Cardiac fibroblast (primary cell): Measurements from ENCODE around the gene ASAP2.
A peak's percentile ranks its signal among the peaks of the same experiment; 100 is the strongest.

ENCODE experiments used
- DNase-seq, 2 donors: peaks; one replicate each; pipeline versions ENCODE4 v3.0.0 to v3.0.0-alpha.2; 2010; ENCODE audit warnings: low read depth in 2 of 2
- H3K4me3 ChIP-seq, 2 donors: replicated peaks in 1 of 2; 1 replicate in 1 of 2; 2 replicates in 1 of 2; pipeline ENCODE4 v1.5.1; 2011; ENCODE audit warnings: low read depth in 2 of 2, low read length in 2 of 2, mild to moderate bottlenecking in 2 of 2, moderate library complexity in 1 of 2
- TF ChIP-seq, protein P1 (sequence below): IDR thresholded peaks from one replicate; pipeline ENCODE4 v1.5.1; 2011; ENCODE audit warnings: low read depth, mild to moderate bottlenecking, low read length, inconsistent platforms

The ASAP2 gene

DNA sequence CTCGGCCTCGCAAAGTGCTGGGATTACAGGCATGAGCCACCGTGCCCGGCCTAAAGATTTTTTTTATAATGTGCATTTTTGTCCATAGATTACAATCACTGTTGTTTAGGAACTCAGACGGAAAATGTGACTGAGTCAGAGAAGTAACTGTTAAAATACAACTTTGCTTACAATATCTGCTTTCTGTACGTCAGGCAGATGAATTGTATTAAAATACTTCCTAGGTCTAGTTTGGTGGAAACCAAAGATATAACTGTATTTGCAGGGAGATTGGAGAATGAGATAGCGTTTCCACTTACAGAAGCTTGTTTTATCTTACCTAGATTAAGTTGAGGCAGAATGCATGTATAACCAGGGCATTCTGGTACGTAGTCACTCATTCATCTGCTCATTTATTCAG is 36.7 kb downstream of the ASAP2 start:
- DNase-seq, result no peak
- TF ChIP-seq, protein P1, sequence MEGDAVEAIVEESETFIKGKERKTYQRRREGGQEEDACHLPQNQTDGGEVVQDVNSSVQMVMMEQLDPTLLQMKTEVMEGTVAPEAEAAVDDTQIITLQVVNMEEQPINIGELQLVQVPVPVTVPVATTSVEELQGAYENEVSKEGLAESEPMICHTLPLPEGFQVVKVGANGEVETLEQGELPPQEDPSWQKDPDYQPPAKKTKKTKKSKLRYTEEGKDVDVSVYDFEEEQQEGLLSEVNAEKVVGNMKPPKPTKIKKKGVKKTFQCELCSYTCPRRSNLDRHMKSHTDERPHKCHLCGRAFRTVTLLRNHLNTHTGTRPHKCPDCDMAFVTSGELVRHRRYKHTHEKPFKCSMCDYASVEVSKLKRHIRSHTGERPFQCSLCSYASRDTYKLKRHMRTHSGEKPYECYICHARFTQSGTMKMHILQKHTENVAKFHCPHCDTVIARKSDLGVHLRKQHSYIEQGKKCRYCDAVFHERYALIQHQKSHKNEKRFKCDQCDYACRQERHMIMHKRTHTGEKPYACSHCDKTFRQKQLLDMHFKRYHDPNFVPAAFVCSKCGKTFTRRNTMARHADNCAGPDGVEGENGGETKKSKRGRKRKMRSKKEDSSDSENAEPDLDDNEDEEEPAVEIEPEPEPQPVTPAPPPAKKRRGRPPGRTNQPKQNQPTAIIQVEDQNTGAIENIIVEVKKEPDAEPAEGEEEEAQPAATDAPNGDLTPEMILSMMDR, result no peak

DNA sequence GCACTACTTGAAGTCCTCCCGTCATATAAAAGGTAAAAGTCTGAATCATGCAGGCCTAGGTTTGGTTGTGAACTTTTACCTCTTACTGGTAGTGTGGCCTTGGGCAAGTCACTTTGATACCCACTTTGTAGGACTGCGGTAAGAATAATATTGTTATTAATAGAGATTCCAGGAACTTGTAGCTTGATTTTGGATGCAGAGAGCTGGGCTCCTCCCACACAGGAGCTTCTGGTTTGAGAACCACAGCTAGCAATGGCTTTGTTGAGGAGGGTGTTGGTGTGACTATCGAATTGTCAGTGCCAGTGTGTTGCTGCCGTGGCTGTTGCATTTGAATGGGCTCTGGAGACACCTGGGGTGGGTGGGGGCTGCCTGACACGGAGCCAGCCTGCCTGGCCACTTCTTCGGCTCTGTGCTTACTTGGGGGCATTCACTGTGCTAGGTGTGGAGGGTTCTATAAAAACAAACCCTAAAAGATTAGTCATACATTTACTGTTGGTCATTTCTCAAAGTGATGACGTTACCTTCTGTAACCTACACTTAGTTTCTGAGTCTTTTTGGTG is 38.5 kb downstream of the ASAP2 start:
- no peak overlapping the region for H3K4me3 ChIP-seq
- TF ChIP-seq, protein P1, result no peak
- DNase-seq, result no peak

More for the DNA sequence above, 36.7 kb downstream of the ASAP2 start:
- no peak overlapping the region for H3K4me3 ChIP-seq

DNA sequence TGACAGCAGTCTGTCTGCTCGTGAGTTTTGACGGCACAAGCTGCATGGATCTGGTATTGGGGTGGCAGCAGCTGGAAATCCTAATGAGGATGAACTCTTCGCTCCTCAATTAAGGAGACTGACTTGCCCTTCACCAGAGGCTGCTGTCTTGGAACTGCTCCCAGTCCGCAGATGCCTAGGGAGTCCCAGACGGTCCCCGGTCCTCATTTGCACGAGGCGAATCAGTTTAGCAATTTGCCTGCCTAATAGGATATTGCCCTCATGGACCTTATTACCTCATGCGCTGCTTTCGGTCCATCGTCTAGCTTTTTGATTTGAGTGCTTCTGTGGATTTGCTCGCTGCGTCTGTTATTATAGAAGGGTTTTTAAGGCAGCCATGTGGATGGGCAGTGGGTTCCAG is 40.6 kb downstream of the ASAP2 start:
- H3K4me3 ChIP-seq, result no peak overlapping the region
- DNase-seq, result no peak
- TF ChIP-seq, protein P1, result no peak

DNA sequence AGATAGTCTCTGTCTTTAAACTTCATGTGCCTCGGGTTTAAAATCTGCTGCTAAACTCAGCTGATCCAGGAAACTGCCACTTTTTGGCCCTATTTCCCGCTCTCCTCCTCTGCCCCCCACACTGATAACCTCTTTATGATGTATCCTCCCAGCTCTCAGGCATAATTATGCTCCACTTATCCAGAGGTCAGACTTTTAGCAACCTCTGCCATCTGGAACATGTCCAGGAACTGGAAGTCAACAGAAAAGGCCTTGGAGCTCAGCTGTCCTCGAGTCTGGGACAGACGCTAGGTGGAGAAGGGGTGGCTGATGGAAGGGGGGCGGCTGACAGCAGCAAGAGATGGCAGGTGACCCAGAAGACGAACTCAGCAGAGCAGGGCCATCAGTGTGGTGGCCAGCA is 41.2 kb downstream of the ASAP2 start:
- DNase-seq, result no peak
- no peak overlapping the region for H3K4me3 ChIP-seq
- TF ChIP-seq, protein P1, result no peak

DNA sequence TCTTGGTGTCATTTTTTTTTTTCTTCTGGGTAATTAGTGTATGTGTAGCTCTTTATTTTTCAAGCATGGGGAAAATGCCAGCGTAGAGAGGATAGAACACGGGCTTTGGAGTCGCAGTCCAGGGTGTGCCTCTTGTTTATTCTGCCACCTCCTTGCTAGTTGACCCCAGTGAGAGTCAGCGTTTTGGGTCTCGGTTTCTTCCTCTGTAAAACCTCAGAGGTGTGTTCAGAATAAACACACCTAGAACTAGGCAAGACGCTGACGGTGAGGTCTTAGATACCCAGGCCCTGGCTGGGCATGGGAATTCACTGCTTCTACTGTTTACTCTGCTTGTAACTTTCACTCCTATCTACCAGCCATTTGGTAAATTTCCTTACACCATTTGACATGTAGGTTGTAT is 41.8 kb downstream of the ASAP2 start:
- no peak overlapping the region for H3K4me3 ChIP-seq
- TF ChIP-seq, protein P1, result no peak
- no peak for DNase-seq

DNA sequence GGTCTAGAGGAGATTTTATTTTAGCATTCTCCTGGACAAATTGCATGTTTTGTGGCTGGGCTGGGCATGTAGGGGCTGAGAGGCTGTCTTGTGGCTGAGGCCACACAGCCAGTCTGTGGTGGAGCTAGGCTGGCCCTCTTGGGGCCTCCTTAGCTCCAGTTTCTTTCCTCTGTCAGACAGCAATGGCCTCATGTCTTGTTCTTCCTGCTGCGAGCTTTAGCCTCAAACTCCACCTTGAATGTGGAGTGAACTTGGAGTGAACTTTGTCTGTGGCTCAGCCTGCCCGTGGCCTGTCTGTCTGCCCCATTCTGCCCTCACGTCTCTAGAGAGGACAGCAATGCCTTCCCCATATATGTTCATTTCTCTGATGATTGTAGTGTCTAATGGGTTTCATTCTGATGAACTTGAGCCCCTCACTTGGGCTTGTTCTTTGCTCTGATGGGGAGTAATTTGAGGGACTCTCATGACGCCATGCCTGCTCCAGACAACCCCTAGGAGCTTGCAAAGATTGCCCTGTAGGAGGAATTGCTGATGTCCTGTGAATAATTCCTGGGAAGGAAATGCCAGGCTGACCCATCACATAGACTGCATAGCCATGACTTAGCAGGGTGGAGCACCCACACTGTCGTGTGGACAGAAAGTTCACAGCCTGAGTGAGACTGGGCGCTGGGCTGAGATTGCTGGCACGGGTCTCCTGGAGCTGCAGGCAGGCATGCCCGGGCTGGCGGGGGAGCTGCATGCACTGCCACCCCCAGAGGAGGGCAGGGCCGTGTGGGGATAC is 42.6 kb downstream of the ASAP2 start:
- peak; percentile 59 to 87 for DNase-seq
- TF ChIP-seq, protein P1, result peak; percentile 1
- H3K4me3 ChIP-seq, result no peak overlapping the region
